Measurements from ENCODE around the gene PJA1.

DNA sequence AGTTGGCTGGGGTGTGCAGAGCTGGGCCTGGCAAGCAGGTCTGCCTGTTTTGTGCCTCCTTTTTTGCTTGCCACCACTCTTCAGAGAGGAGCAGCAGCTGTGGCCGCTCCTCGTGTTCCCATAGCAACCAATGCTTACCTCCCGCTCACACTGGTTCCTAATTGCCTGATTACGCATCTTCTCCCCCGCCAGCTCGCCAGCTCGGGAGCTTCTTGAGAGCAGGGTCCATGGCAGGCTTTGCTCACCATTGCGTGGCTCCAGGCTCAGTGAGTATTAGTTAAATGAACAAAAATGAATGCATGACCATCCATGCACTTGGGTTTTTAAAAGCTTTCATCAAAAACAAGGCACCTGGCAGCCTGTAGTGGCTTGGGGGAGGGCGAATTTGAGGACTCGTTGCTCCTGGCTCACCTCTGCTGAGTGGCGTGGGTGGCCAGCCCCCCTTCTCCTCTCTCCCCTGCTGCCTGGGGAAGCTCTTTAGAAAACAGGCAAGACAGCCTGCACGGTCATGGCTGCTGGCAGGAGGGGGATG is 14.2 kb upstream of the PJA1 start:
- no peak for TF ChIP-seq POLR2A (IDR thresholded peaks at IDR 0.05)
- TF ChIP-seq, protein P1, sequence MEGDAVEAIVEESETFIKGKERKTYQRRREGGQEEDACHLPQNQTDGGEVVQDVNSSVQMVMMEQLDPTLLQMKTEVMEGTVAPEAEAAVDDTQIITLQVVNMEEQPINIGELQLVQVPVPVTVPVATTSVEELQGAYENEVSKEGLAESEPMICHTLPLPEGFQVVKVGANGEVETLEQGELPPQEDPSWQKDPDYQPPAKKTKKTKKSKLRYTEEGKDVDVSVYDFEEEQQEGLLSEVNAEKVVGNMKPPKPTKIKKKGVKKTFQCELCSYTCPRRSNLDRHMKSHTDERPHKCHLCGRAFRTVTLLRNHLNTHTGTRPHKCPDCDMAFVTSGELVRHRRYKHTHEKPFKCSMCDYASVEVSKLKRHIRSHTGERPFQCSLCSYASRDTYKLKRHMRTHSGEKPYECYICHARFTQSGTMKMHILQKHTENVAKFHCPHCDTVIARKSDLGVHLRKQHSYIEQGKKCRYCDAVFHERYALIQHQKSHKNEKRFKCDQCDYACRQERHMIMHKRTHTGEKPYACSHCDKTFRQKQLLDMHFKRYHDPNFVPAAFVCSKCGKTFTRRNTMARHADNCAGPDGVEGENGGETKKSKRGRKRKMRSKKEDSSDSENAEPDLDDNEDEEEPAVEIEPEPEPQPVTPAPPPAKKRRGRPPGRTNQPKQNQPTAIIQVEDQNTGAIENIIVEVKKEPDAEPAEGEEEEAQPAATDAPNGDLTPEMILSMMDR (IDR thresholded peaks at IDR 0.05 in 8 of 11, conservative IDR thresholded peaks at IDR 0.05 in 3 of 11): no peak
- TF ChIP-seq POLR2AphosphoS5 (IDR thresholded peaks at IDR 0.05): no peak
